ENCODE data around the gene COA3. TPM values are rescaled to one million over a fixed set of nuclear protein-coding genes. Genes with fewer than 3 reads are reported as not detected.
A peak's percentile ranks its signal among the peaks of the same experiment; 100 is the strongest.

The COA3 gene
- total and polyA plus RNA-seq, 2 experiments from 2014 or later: 81.2 to 138 TPM

GRCh38 chr17:42751628-42752027 lies 46.9 kb downstream of the COA3 start (continued):
- TF ChIP-seq, protein P1, sequence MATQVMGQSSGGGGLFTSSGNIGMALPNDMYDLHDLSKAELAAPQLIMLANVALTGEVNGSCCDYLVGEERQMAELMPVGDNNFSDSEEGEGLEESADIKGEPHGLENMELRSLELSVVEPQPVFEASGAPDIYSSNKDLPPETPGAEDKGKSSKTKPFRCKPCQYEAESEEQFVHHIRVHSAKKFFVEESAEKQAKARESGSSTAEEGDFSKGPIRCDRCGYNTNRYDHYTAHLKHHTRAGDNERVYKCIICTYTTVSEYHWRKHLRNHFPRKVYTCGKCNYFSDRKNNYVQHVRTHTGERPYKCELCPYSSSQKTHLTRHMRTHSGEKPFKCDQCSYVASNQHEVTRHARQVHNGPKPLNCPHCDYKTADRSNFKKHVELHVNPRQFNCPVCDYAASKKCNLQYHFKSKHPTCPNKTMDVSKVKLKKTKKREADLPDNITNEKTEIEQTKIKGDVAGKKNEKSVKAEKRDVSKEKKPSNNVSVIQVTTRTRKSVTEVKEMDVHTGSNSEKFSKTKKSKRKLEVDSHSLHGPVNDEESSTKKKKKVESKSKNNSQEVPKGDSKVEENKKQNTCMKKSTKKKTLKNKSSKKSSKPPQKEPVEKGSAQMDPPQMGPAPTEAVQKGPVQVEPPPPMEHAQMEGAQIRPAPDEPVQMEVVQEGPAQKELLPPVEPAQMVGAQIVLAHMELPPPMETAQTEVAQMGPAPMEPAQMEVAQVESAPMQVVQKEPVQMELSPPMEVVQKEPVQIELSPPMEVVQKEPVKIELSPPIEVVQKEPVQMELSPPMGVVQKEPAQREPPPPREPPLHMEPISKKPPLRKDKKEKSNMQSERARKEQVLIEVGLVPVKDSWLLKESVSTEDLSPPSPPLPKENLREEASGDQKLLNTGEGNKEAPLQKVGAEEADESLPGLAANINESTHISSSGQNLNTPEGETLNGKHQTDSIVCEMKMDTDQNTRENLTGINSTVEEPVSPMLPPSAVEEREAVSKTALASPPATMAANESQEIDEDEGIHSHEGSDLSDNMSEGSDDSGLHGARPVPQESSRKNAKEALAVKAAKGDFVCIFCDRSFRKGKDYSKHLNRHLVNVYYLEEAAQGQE (IDR thresholded peaks at IDR 0.05; ENCODE audit: unreplicated experiment): no peak

- no peak overlapping the region for H3K27ac ChIP-seq (ENCODE audit: low read depth)
- peaks cover 10% of the 10 kb centered on the region for H3K27me3 ChIP-seq (ENCODE audit: insufficient read depth)
- H2AFZ ChIP-seq: peak overlapping the region; percentile 84; the same call in 1 of the 2 replicates
- 0 out of 2 replicates have a peak, but pooled peaks cover 6% of the 10 kb centered on the region for H3F3A ChIP-seq (replicated peaks; ENCODE audit: low read depth)
- no peak overlapping the region for H3K4me3 ChIP-seq
- peaks cover 23% of the 10 kb centered on the region for H3K4me1 ChIP-seq (ENCODE audit: insufficient read depth)
- no peaks in the 10 kb centered on the region for H3K9me2 ChIP-seq (ENCODE audit: insufficient read depth)
- no peak for DNase-seq (ENCODE audit: low spot score)
- no peak for ATAC-seq
- no peak overlapping the region for H3K4me2 ChIP-seq
- H3K27me3 Mint-ChIP-seq (ENCODE audit: insufficient read depth, low read depth, poor library complexity): peaks cover 5% of the 10 kb centered on the region
- peaks cover 20% of the 10 kb centered on the region for H3K4me1 Mint-ChIP-seq
- H3K9me3 Mint-ChIP-seq: peaks cover 1% of the 10 kb centered on the region; the same call in 2 of the 3 replicates
- H3K79me2 ChIP-seq (replicated peaks; ENCODE audit: insufficient read depth): no peaks in the 10 kb centered on the region
- H3K4me3 Mint-ChIP-seq: no peak overlapping the region
- H3K27ac Mint-ChIP-seq: no peak overlapping the region
- no peaks in the 10 kb centered on the region for H3K36me3 ChIP-seq (ENCODE audit: insufficient read depth)
- no peaks in the 10 kb centered on the region for H3K36me3 Mint-ChIP-seq (ENCODE audit: low read depth)
- no peaks in the 10 kb centered on the region for H4K20me1 ChIP-seq (replicated peaks; ENCODE audit: insufficient read depth)
- no peak for TF ChIP-seq EZH2phosphoT487 (IDR thresholded peaks at IDR 0.05; ENCODE audit: unreplicated experiment)
- no peak for TF ChIP-seq NANOG (IDR thresholded peaks at IDR 0.05; ENCODE audit: borderline replicate concordance)
- TF ChIP-seq ETS1 (IDR thresholded peaks at IDR 0.05): no peak
- no peak for TF ChIP-seq JUNB (IDR thresholded peaks at IDR 0.05; ENCODE audit: unreplicated experiment)
- no peak for TF ChIP-seq POLR2AphosphoS5 (IDR thresholded peaks at IDR 0.05; ENCODE audit: low read depth)
- TF ChIP-seq ZNF114 (CRISPR knock-in tag; IDR thresholded peaks at IDR 0.05): no peak
- no peak for TF ChIP-seq CTCF (conservative IDR thresholded peaks at IDR 0.05; ENCODE audit: low read depth in 2 of 2)
- TF ChIP-seq CREB1 (CRISPR knock-in tag; IDR thresholded peaks at IDR 0.05; ENCODE audit: low read depth): no peak
- no peak for TF ChIP-seq ZNF331 (CRISPR knock-in tag; IDR thresholded peaks at IDR 0.05; ENCODE audit: low read depth)
- TF ChIP-seq EZH2 (IDR thresholded peaks at IDR 0.05; ENCODE audit: low read depth, unreplicated experiment): no peak
- TF ChIP-seq, protein P1 (IDR thresholded peaks at IDR 0.05; ENCODE audit: unreplicated experiment): no peak
Measured at GRCh38 chr17:42750739-42751344, 47.7 kb downstream of the COA3 start.

All from GM23338 (cell line).